ENCODE results near the gene CCDC81.
"Not testable (repeated sequence)": the region's sequence is repeated elsewhere in the genome, so short reads cannot be mapped to it uniquely, and the experiment has no call there.

CCDC81 gene

DNA sequence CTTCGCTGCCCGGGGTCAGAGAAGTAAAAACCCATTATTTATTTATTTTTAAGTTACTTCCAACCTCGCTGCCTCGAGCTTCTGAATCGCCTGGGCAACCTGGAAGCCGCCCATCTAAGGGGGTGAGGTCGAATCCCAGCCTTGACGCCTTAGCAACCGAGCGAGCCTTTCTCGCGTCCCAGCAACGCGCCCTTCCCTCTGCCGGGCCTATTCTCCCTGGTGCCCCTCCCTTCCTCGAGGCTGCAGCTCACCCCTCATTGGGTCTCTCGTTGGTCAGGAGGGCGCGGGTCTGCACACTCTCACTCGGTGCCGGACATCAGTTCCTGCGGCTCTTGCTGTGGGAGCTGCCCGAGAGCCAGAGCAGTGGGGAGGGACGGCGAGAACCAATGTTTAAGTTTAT lies at the start of gene CCDC81:
CCDC81 (plus strand) TSS at position 302 of the 400 bp plus-strand sequence. CDS start 277 bp downstream, outside the sequence.
- no peak for DNase-seq (ENCODE audit: low read depth)

DNA sequence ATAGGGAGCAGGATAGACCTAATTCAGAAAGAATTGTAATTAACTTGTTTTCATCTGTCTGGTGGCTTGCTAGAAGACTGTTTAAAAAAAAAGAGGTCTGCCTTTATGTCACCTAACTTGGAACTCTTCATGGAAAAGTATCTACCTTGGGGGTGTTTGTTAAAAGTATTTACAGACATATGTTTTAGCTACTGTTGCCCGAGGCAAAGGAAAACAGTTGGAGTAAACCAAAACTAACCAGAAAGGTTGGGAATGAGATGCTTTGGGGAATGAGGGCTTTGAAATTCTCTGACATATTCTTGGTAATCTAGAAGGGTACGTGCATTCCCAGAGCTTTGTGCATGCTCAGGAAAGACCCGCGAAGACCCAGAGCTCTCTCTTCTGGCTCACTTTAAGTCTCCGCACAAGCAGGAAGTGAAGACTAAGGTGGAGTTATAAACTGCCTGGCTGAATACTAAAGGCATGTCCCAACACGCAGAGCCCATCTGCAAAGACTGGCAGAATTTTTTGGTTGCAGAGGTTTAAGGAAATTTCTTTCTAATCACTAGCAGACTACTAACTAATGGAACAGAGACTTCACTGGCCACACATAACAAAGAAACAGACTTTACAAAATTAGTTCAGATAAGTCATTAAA lies 39.4 kb upstream of the CCDC81 start:
- no peak for DNase-seq (ENCODE audit: low read depth)

DNA sequence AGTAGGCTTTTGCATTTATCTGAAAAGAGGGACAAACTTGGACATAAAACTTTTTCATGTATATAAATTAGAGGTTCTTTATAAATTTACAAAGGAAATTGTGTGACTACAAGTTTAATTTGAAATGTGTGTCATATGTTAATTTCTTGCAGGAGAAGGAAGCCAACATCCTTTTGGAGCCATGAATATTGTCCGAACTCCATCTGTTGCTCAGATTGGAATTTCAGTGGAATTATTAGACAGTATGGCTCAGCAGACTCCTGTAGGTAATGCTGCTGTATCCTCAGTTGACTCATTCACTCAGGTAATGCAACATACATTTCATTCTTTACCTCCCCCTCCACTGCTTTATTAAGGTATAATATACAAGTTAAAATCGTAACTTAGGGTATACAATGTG lies 37.5 kb upstream of the CCDC81 start:
- DNase-seq (ENCODE audit: low read depth) = no peak

DNA sequence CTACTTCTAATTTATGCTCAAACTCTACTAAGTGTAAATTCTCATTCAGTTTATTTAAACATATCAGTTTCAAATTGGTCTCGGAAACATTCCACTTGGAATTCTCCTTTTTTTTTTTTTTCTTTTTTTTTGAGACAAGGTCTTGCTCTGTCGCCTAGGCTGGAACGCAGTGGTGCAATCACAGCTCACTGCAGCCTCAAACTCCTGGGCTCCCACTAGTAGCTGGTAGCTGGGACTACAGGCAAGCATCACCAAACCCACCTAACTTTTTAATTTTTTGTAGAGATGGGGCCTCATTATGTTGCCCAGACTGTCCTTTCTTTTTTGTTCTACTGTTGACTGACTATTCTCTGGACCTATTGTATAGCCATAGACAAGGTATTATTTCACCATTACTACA lies 33.3 kb upstream of the CCDC81 start:
- no peak for DNase-seq (ENCODE audit: low read depth)

DNA sequence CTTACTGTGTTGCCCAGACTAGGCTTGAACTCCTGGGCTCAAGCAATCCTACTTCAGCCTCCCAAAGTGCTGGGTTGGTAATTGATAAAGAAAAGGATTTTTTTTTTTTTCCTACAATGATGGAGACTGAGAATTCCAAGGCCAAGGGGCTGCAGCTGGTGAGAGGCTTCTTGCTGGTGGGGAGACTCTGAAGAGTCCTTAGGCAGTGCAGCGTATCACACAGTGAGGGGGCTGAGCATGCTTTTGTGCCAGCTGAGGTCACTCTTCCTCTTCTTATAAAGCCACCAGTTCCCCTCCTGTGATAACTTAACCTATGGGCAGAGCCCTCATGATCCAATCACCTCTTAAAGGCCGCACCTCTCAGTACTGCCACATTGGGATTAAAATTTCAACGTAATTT lies 28.2 kb upstream of the CCDC81 start:
- DNase-seq (ENCODE audit: low read depth) = no peak

DNA sequence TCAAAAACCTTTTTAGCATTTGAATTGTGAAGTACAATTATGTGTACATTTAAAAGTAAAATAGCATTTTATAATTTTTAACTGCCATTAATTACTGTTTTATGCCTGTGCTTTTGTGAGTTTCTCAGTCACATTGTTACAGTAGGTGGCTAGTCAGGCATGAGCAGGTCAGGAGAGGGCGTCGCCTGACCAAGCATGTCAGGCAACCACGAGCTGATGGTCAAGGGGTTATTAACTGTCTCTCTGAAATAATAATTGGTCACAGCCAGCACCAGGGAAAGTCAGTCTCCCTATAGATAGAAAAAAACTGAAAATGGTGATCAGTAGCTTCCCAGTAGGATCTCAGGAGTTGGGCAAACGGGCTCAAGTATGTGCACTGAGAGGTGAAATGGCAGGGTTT lies 19.4 kb upstream of the CCDC81 start:
- DNase-seq (ENCODE audit: low read depth) = no peak

DNA sequence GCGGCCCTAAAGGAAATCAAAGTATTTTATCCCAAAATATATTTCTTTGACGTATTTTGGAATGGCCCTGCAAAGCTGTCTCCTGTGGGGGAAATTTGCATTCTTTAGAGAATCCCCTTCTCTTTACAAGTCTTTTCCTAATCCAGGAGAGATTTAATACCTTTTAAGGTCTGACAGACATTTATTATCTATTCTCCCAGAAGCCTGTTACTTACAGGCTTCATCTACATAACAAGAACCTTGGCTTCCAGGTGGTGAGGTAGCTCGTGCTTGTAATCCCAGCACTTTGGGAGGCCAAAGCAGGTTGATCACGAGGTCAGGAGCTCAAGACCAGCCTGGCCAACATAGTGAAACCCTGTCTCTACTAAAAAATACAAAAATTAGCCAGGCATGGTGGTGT lies 17.3 kb upstream of the CCDC81 start:
- DNase-seq (ENCODE audit: low read depth) = not testable (repeated sequence)

DNA sequence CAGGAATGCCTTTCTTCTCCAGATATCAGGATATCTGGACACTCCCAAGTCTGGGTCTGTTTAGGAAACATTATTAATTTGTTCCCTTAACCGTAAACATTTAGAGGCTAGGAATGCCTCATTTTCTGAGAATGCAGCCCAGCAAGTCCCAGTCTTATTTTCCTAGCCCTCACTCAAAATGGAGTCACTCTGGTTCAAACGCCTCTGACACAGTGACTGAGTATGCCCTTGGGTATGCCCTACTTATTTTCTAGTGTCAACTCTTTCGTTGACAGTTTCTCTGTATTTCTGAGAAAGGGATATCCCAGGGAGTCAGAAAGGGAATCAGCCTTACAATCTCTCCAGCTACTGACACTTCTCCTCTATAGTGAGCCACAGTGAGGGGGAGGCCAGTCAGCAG lies 16.0 kb upstream of the CCDC81 start:
- no peak for DNase-seq (ENCODE audit: low read depth)

DNA sequence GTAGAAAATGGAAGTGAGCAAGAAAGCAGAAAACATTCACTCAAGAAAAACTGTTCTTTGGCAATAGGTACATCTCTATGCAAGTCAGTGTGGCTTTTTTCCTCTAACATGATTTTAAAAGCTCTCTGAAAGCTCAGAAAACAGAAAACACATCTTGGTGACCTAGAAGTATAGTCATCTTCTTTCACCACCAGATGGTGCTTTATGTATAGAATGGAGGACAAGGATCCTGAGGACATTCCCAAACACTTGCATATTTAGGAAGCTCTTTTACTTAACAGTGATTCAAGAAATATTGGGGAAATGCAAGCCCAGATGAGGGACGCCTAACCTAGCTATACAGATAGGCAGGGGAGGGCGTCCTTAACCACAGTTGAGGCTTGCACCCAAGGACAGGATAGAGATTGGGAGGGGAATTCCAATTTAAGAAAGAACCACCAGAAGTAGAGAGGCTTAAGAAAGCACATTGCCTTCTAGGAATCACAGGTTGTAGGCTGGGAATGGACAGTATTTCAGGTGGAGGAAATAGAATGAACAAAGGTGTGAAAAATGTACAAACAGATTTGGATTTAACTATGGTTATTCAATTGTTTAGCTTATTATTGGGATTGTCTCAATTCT lies 13.8 kb upstream of the CCDC81 start:
- DNase-seq (ENCODE audit: low read depth) = no peak

DNA sequence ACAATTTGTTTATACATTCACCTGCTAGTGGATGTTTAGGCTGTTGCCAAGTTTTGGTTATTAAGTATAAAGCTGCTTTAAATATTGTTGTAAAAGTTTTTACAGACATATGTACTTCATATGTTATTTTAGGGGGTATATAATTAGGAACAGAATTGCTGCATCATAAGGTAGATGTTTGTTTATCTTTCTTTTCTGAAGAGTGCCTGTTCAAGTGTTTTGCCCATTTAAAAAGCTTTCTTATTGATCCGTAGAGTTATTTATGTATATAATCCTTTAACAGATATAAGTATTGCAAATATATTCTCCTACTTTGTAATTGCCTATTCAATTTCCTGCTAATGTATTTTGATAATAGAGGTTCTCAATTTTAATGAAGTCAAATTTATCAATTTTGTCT lies 11.3 kb upstream of the CCDC81 start:
- no peak for DNase-seq (ENCODE audit: low read depth)

DNA sequence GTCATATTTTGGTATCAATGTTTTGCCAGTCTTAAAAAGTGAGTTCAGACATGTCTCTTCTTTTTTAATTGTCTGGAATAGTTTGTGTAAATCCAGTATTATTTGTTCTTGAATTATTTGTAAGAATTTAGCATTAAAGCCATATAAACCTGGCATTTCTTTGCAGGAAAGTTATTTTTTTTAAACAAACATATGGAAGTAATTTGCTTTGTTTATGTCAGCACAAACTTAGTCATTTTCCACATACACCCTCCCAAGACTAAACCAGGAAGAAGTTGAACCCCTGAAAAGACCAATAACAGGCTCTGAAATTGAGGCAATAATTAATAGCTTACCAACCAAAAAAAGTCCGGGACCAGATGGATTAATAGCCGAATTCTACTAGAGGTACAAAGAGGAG lies 9.1 kb upstream of the CCDC81 start:
- DNase-seq (ENCODE audit: low read depth) = no peak

DNA sequence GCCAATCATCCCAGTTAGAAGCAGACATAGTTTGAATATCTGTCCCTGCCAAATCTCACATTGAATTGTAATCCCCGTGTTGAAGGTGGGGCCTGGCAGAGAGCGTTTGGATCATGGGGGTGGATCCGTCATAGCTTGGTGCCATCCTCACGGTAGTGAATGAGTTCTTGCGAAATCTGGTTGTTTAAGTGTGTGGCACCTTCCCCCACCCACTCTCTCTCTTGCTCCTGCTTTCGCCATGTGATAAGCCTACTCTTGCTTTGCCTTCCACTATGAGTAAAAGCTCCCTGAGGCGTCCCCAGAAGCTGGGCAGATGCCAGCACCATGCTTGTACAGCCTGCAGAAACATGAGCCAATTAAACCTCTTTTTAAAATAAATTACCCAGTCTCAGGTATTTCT lies 5.0 kb upstream of the CCDC81 start:
- no peak for DNase-seq (ENCODE audit: low read depth)

DNA sequence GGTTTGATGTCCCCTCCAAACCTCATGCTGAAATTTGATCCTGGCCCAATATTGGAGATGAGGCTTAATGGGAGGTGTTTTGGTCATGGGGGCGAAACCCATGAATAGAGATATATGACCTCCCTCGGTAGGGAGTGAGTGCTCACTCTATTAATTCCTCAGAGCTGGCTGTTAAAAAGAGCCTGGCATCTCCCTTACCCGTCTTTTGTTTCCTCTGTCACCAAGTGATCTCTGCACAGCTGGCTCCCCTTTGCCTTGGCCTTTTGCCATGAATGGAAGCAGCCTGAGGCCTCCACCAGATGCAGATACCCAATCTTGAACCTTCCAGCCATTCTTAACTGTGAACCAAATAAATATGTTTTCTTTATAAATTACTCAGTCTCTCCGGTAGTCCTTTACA lies 4.5 kb upstream of the CCDC81 start:
- no peak for DNase-seq (ENCODE audit: low read depth)

DNA sequence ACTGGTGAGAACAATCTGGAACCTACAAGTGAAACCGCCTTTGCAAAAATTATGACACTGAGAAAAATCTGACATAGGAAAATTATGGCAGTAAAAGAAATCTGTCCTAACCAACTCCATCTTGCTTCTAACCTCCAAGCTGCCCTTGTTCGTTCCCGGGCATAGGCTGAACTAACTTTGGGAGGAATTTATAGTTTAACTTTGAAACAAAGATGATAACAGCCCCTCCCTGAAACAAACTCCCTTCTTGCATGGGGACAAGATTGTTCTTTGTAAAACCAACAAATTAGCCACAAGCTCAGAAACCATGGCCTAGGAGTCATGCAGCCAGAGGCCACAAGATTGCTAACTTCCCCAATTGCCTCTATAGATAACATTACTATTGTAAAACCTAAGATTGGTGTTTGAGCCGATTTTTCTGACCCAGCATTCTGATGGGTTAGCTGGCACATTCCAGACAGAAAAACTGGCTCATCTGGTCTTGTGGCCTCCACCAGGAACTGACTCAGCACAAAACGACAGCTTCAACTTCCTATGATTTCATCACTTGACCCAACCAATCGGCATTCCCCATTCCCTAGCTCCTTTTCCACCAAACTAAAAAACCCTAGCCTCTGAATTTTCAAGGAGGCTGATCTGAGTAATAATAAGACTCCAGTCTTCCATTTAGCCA lies 3.6 kb upstream of the CCDC81 start:
- DNase-seq (ENCODE audit: low read depth) = no peak

DNA sequence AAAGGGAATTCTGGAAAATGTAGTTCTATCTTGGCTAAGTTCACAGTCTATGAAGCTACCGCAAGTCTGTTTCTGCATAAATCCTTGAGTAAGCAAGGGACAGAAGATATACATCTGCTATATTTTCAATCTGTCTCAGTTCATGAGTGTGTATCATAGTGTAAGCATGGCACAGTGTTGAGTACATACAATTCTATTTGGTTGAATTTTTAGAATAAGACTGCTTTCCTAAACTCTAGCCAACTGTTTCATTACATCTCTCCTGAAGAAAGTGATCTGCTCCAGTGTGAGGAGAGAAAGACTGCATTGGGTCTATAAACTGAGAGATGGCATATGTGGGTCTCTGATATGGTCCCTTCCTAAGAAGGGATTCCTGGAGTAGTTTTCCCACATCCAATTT lies 2.6 kb upstream of the CCDC81 start:
- no peak for DNase-seq (ENCODE audit: low read depth)

DNA sequence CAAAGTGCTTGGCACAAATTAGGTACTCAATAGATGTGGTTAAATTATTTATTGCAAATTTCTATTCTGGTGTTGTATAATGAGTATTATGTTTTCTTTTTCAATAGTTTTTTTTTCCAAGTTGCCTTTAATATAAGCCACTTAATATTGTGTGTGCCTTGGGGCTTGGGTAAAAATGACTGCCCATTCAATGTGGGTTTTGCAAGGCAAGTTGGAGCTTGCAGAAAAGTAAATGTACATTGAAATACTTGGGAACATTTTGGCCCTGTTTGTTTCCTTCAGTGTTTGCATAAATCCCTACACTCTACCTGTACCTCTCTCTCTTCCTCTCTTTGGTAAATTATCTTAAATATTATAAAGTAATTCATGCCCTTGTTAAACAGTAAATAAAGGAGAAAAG lies 2.1 kb upstream of the CCDC81 start:
- no peak for DNase-seq (ENCODE audit: low read depth)

DNA sequence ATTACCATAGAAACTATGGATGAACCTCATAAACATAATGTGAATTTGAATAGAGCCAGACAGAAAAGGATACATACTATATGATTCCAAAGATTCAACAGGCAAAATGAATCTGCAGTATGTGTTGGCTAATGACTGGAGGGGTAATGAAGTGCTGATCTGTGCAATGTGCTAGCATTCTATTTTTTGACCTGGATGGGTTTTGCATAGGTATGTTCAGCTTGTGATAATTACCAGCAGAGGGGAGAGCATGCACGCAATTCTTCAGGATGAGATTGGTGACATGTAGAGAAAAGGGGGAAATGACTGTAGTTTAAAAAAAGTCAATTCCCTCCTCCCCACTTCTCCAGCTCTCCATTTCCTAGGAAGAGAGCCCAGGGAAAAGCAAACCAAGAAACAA lies 618 bp upstream of the CCDC81 start:
- no peak for DNase-seq (ENCODE audit: low read depth)

DNA sequence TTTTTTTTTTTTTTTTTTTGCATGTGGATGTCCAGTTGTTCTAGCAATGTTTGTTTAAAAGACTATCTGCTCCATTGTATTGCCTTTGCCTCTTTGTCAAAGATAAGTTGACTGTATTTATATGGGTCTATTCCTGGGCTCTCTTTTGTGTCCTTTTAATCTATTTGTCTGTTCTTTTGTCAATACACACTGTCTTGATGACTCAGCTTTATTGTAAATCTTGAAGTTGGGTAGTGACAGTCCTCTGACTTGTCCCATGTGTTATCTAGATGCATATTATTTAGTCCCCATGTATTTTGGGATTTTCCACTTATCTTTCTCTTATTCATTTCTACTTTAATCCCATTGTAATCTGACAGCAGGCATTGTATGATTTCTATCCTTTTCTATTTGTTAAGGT lies 3.3 kb downstream of the CCDC81 start:
- no peak for DNase-seq (ENCODE audit: low read depth)

DNA sequence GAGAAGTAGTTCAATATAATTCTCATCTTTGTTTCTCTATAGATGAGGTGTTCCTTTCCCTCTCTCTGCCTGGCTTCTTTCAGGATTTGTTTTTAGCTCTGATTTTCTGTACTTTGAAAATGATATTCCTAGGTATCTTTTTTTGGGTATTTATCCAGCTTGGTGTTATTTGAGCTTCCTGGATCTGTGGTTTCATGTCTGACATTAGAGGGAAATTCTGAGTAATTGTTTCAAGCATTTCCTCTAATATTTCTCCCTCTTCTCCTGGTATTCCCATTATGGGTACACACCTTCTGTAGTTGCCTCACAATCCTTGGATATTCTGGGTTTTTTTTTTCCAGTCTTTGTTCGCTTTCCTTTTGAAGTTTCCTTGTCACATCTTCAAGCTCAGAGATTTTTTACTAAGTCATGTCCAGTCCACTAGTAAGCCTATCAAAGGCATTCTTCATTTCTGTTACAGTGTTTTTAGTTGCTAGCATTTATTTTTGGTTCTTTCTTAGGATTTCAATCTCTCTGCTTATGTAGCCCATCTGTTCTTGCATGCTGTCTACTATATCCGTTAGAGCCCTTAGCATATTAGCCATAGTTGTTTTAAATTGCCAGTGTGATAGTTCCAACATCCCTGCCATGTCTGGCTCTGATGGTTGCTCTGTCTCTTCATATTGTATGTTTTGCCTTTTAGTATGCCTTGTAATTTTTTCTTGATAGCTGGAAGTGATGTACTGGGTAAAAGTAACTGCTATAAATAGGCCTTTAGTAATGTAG lies 5.8 kb downstream of the CCDC81 start:
- no peak for DNase-seq (ENCODE audit: low read depth)

DNA sequence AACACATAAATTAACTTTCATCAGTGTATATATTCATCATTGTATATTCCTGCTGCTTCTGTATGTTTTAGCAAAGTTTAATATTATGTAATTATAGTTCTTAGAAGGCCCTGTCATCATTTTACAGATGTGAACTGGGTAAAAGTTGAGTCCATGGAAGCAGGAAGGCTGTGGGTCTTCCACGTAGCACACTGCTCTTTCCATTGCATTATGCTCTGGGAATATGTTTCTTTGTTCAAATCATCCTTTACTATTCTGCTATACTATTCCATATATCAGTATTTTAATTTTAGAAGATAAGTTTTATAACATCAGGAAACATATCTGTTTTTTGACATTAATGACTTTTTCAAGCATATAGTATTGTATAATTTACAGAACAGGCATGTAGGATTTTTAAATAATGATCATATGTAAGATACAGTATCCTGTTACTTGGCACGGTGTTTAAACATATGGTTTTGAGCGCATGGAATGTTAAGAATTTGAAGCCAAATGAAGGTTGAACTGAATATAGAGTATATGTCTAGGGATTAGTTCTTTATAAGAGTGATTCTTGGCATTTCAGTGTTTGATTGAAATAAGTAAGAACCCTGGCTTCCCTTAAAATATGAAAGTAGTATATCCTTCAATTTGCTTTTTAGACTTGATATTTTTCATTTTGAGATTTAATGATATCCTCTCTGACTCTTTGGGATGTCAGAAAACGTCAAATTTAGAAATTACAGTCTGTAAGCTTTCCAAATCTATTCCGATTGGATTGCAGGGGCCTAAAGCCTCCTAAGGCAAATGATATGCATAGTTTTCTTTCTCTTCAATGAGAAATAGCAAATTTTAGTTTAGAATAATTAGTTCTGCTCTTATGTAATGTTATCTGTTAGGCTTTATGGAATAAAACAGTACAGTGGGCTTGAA lies 8.6 kb downstream of the CCDC81 start:
- DNase-seq (ENCODE audit: low read depth) = no peak

DNA sequence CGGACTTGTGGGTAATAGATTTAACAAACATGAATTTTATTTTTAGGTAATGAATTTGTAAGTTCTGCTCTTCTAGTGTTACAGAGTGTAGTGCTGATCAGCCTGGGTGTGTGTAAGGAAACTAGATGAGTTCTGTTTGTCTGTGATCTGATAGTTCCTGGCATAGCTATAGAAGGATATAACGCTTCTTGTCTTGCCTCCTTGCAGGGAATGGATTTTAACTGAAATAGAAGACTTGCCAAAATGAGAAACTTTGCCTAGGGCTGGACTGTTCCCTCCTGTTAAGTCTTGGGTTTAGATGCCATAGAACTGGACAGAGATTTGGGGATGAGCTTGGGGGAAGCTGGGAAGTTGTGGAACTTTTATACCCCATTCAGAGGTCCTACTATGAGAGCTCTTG lies 11.6 kb downstream of the CCDC81 start:
- no peak for DNase-seq (ENCODE audit: low read depth)

DNA sequence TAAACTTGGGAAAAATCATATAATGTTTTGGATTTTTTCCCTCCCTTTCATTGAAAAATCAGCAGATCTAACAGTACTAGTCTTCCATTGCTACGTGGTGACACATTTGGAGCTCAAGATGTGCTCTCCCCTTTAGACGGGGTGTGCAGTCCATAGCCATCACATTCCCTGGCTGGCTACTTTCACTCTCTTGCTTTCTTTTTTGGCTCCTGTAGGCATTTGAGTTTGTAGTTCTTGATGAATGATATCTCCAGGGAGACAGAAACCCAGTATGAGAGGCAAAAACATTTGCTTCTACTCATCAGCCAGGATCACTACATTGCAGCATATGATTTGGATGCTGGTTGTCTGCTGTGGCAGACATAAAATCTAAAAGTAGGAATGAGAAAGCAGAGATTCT lies 12.1 kb downstream of the CCDC81 start:
- no peak for DNase-seq (ENCODE audit: low read depth)

Data from activated gamma-delta T cell treated with anti-CD3 and anti-CD28 coated beads, Interleukin-2, amount 50 U/mL, for 16 hours (primary cell).